Activated CD4-positive, alpha-beta T cell treated with anti-CD3 and anti-CD28 coated beads, Interleukin-2, amount 50 U/mL, for 24 hours (primary cell): ENCODE measurements around the gene PAPPA.

ENCODE experiments used
- DNase-seq, 2 donors: peaks; one replicate each; pipeline ENCODE4 v3.0.0-alpha.2; 2020; ENCODE audit warnings: low read depth in 1 of 2, low spot score in 1 of 2

The PAPPA gene

GRCh38 chr9:116378873-116379272, 225.3 kb downstream of the PAPPA start:
- DNase-seq, result no peak

- DNase-seq, result no peak
Observed at GRCh38 chr9:116379821-116380220, 226.2 kb downstream of the PAPPA start.

- no peak for DNase-seq
Observed at GRCh38 chr9:116380496-116380995, 227.0 kb downstream of the PAPPA start.

- DNase-seq, result no peak
Observed at GRCh38 chr9:116381350-116381749, 227.8 kb downstream of the PAPPA start.

GRCh38 chr9:116382053-116382452, 228.5 kb downstream of the PAPPA start:
- no peak for DNase-seq

GRCh38 chr9:116383133-116383532, 229.5 kb downstream of the PAPPA start:
- DNase-seq, result no peak

GRCh38 chr9:116383936-116384335, 230.3 kb downstream of the PAPPA start:
- DNase-seq, result no peak

- no peak for DNase-seq
Observed at GRCh38 chr9:116387934-116388698, 234.5 kb downstream of the PAPPA start.

GRCh38 chr9:116389541-116390302, 236.1 kb downstream of the PAPPA start:
- DNase-seq, result no peak

- DNase-seq, result no peak
Observed at GRCh38 chr9:116390303-116391228, 237.0 kb downstream of the PAPPA start.

- DNase-seq, result no peak
Observed at GRCh38 chr9:116391306-116391900, 237.8 kb downstream of the PAPPA start.

- DNase-seq, result no peak
Observed at GRCh38 chr9:116393198-116393597, 239.6 kb downstream of the PAPPA start.

- DNase-seq, result no peak
Observed at GRCh38 chr9:116394070-116394469, 240.5 kb downstream of the PAPPA start.

- DNase-seq, result no peak
Observed at GRCh38 chr9:116394894-116395698, 241.5 kb downstream of the PAPPA start.

GRCh38 chr9:116395699-116396037, 242.1 kb downstream of the PAPPA start:
- no peak for DNase-seq

- no peak for DNase-seq
Observed at GRCh38 chr9:116403171-116403570, 249.6 kb downstream of the PAPPA start.

GRCh38 chr9:116404228-116404627, 250.6 kb downstream of the PAPPA start:
- no peak for DNase-seq

GRCh38 chr9:116405321-116405720, 251.7 kb downstream of the PAPPA start:
- DNase-seq, result no peak

- DNase-seq, result no peak
Observed at GRCh38 chr9:116406469-116406868, 252.9 kb downstream of the PAPPA start.

- DNase-seq, result no peak
Observed at GRCh38 chr9:116409129-116409528, 255.5 kb downstream of the PAPPA start.
